MM.1S (cell line): ENCODE data around the gene PAX1.

Experiments used
- CTCF ChIP-seq: fragments of 300-600 bp; sonication (generic); IDR thresholded peaks from 2 replicates; pipeline ENCODE4 v1.5.1; 2016; ENCODE audit warnings: antibody characterized with exemption, low read length, mixed read lengths
- EZH2 ChIP-seq: fragments of 300-600 bp; sonication (generic); optimal IDR thresholded peaks from 2 replicates; pipeline ENCODE3; 2017; ENCODE audit warnings: low read depth, mild to moderate bottlenecking, antibody characterized with exemption, low read length, mixed read lengths
- EZH2phosphoT487 ChIP-seq: fragments of 300-600 bp; sonication (generic); IDR thresholded peaks from 2 replicates; pipeline ENCODE4 v1.6.1; 2018; ENCODE audit warnings: antibody characterized with exemption, low read length

GRCh38 chr20:21661488-21662055, 43.9 kb upstream of the PAX1 start:
- TF ChIP-seq CTCF (no peak), EZH2 (no peak), EZH2phosphoT487 (no peak)
